ENCODE data around the gene EMILIN3. TPM values are rescaled to one million over a fixed set of nuclear protein-coding genes. Genes with fewer than 3 reads are reported as not detected.
A peak's percentile ranks its signal among the peaks of the same experiment; 100 is the strongest.

The EMILIN3 gene
- polyA plus RNA-seq, 1 of the 3 experiments (the other 2 are of a cell fraction): 0.02 TPM

GRCh38 chr20:41340327-41341055, 26.1 kb downstream of the EMILIN3 start, which contains the start of gene LPIN3:
Gene LPIN3 (plus strand): TSS chr20:41340821. CDS start chr20:41345804, 4,983 bp downstream.
- H3K27me3 ChIP-seq (ENCODE audit: insufficient read depth): no peaks in the 10 kb centered on the region
- 50% methylated on average over 22 of the region's 33 CpGs for WGBS (ENCODE audit: low lambda C conversion rate)
- POLR2A ChIA-PET: no interaction called here

More at GRCh38 chr20:41340327-41341055, 26.1 kb downstream of the EMILIN3 start, which contains the start of gene LPIN3:
- H3K4me3 ChIP-seq (ENCODE audit: low read depth in 2 of 2, low read length in 1 of 2): peak within 1 kb of the TSS in 1 of 2 experiments; percentile 46; a peak in 1 of 4 replicates
- H3K9ac ChIP-seq: no peak within 1 kb of the TSS
- H3K27ac ChIP-seq (ENCODE audit: low read depth in 2 of 2, low read length in 1 of 2): no peak within 1 kb of the TSS
- no peaks in the 10 kb centered on the region for H4K20me1 ChIP-seq (ENCODE audit: insufficient read depth)
- peak within 1 kb of the TSS; percentile 31 for H3K4me2 ChIP-seq
- H3K9me3 ChIP-seq: no peaks in the 10 kb centered on the region
- peaks cover 0 to 5% of the 10 kb centered on the region in 2 experiments; a peak in 1 of 4 replicates for H3K4me1 ChIP-seq (ENCODE audit: control insufficient read depth in 1 of 2, insufficient read depth in 2 of 2, low read depth in 1 of 2, low read length in 1 of 2)
- CTCF ChIA-PET: interaction anchor here (0.6 to 9.6 kb wide), 46 partner anchors 10 to 394 kb away, joined by 3 to 112 read pairs (median 5); partner anchors contain the start of gene ZHX3
- no peaks in the 10 kb centered on the region for H3K9me2 ChIP-seq
- peak within 1 kb of the TSS; percentile 75 for H2AFZ ChIP-seq (ENCODE audit: low read depth)
- no peaks in the 10 kb centered on the region for H3F3A ChIP-seq (replicated peaks; ENCODE audit: insufficient read depth)
- H3K79me2 ChIP-seq (ENCODE audit: insufficient read depth): no peaks in the 10 kb centered on the region
- H3K36me3 ChIP-seq (replicated peaks in 1 of 2; ENCODE audit: control insufficient read depth in 1 of 2, insufficient read depth in 2 of 2, low read length in 1 of 2): no peaks in the 10 kb centered on the region
- peak; percentile 84 for DNase-seq
- TF ChIP-seq FOXJ3 (CRISPR knock-in tag; IDR thresholded peaks at IDR 0.05) (no peak), USF1 (IDR thresholded peaks at IDR 0.05; ENCODE audit: borderline replicate concordance, low read depth) (no peak), CHD2 (IDR thresholded peaks at IDR 0.05; ENCODE audit: low read length, partially characterized antibody) (no peak), TCF12 (IDR thresholded peaks at IDR 0.05) (no peak), FOSL2 (IDR thresholded peaks at IDR 0.05; ENCODE audit: borderline replicate concordance, low read depth) (no peak), YY1 (IDR thresholded peaks at IDR 0.05; ENCODE audit: low read depth) (no peak), RAD21 (IDR thresholded peaks at IDR 0.05; ENCODE audit: low read length) (no peak), EP300 (IDR thresholded peaks at IDR 0.05; ENCODE audit: borderline replicate concordance in 1 of 2, low read depth in 1 of 2, low read length in 1 of 2) (no peak), SIN3A (IDR thresholded peaks at IDR 0.05; ENCODE audit: borderline replicate concordance, low read depth, low read length) (no peak), ZBTB33 (IDR thresholded peaks at IDR 0.05; ENCODE audit: borderline replicate concordance, low read depth) (no peak), TEAD4 (IDR thresholded peaks at IDR 0.05; ENCODE audit: borderline replicate concordance, insufficient read depth) (no peak), ELF1 (IDR thresholded peaks at IDR 0.05) (no peak)
- TF ChIP-seq, protein P1, sequence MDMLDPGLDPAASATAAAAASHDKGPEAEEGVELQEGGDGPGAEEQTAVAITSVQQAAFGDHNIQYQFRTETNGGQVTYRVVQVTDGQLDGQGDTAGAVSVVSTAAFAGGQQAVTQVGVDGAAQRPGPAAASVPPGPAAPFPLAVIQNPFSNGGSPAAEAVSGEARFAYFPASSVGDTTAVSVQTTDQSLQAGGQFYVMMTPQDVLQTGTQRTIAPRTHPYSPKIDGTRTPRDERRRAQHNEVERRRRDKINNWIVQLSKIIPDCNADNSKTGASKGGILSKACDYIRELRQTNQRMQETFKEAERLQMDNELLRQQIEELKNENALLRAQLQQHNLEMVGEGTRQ (IDR thresholded peaks at IDR 0.05; ENCODE audit: borderline replicate concordance, low read depth, low read length): no peak
- TF ChIP-seq, protein P2, sequence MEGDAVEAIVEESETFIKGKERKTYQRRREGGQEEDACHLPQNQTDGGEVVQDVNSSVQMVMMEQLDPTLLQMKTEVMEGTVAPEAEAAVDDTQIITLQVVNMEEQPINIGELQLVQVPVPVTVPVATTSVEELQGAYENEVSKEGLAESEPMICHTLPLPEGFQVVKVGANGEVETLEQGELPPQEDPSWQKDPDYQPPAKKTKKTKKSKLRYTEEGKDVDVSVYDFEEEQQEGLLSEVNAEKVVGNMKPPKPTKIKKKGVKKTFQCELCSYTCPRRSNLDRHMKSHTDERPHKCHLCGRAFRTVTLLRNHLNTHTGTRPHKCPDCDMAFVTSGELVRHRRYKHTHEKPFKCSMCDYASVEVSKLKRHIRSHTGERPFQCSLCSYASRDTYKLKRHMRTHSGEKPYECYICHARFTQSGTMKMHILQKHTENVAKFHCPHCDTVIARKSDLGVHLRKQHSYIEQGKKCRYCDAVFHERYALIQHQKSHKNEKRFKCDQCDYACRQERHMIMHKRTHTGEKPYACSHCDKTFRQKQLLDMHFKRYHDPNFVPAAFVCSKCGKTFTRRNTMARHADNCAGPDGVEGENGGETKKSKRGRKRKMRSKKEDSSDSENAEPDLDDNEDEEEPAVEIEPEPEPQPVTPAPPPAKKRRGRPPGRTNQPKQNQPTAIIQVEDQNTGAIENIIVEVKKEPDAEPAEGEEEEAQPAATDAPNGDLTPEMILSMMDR (IDR thresholded peaks at IDR 0.05): no peak
